Keratinocyte (primary cell): Measurements from ENCODE around the gene KMO.

Experiments used
- EZH2 ChIP-seq: IDR thresholded peaks from one replicate; pipeline ENCODE4 v1.6.1; 2012; ENCODE audit warnings: inconsistent platforms, mild to moderate bottlenecking, low read length, moderate library complexity
- TF ChIP-seq, protein P1 (sequence below), 3 experiments: IDR thresholded peaks in 1 of 3; conservative IDR thresholded peaks in 1 of 3; optimal IDR thresholded peaks in 1 of 3; 2 replicates in 2 of 3; 3 replicates in 1 of 3; pipeline versions ENCODE3 to v1.5.1; 2011; ENCODE audit warnings: low read length in 3 of 3, mild to moderate bottlenecking in 3 of 3, moderate library complexity in 2 of 3, control low read depth in 1 of 3, inconsistent platforms in 1 of 3; ENCODE audit not compliant: insufficient read depth in 2 of 3; ENCODE audit errors: extremely low read depth in 1 of 3

GRCh38 chr1:241607497-241607896 lies 75.3 kb downstream of the KMO start:
- TF ChIP-seq, protein P1, sequence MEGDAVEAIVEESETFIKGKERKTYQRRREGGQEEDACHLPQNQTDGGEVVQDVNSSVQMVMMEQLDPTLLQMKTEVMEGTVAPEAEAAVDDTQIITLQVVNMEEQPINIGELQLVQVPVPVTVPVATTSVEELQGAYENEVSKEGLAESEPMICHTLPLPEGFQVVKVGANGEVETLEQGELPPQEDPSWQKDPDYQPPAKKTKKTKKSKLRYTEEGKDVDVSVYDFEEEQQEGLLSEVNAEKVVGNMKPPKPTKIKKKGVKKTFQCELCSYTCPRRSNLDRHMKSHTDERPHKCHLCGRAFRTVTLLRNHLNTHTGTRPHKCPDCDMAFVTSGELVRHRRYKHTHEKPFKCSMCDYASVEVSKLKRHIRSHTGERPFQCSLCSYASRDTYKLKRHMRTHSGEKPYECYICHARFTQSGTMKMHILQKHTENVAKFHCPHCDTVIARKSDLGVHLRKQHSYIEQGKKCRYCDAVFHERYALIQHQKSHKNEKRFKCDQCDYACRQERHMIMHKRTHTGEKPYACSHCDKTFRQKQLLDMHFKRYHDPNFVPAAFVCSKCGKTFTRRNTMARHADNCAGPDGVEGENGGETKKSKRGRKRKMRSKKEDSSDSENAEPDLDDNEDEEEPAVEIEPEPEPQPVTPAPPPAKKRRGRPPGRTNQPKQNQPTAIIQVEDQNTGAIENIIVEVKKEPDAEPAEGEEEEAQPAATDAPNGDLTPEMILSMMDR (optimal IDR thresholded peaks at IDR 0.05 in 1 of 3, IDR thresholded peaks at IDR 0.05 in 1 of 3, conservative IDR thresholded peaks at IDR 0.05 in 1 of 3; ENCODE audit: extremely low read depth in 1 of 3, insufficient read depth in 2 of 3, low read length in 3 of 3): no peak
- no peak for TF ChIP-seq EZH2
